GM19455 (cell line): Measurements from ENCODE around the gene TMED6.
"Not testable (repeated sequence)": the region's sequence is repeated elsewhere in the genome, so short reads cannot be mapped to it uniquely, and the experiment has no call there.

Experiments
- ATAC-seq: cut with Tn5 transposase; IDR thresholded peaks from one replicate; pipeline ENCODE4 v1.9.1; 2021; ENCODE audit not compliant: unreplicated experiment

TMED6 gene

DNA sequence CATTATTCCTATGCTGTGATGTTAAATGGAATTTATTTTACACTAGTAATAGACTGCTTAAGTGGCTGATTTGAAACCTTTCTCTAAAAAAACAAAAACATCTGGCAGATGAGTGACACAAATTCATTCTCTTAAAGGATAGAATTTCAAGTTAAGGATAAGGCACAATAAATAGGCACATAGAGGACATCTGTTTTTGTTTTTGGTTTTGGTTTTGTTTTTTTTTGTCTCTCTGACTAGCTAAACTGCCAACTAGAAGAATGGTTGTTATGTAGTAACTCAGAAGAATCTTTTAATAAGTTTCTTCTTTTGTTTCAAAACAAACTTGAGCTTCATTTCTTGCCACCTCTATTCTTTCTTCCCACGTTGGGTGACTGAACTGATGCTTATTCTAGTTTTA, 45.6 kb downstream of the TMED6 start:
- no peak for ATAC-seq

DNA sequence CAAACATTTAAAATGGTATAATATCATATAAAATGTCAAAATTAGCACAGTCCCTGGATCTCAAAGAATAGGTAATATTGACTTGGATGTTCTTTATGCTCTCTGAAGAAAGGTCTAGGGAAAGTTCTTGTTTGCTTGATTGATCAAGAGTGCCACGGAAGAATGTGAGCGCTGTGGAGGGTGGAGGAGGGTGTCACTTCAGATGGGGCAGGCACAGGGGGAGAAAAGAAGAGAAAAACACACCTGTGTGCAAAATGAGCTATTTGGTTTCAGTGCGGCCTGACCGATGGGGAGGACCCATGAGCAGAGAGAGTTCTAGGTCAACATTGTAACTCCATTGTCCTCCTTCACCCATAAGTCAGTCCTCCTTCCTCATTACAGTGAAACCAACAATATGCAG, 49.3 kb downstream of the TMED6 start:
- no peak for ATAC-seq

GRCh38 chr16:69301861-69302260, 49.7 kb downstream of the TMED6 start:
- ATAC-seq = no peak

DNA sequence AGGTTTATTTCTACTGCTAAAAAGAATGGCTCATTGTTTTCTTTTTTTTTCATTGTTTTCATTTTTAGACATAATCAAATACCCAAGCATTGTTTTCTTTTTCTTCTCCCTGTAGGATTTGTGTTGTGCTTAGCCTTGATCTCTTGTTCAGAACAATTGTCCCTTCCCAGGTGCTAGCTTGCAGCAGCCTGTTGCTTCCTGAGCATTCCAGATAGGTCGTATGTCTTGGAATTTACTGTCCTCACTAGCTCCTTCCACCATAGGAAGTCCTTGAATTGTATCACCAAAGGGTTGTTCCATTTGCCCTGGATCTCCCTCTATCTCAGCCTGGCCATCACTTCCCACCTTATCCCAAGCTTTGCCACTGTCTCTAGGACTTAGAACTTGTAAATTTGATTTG, 50.4 kb downstream of the TMED6 start:
- no peak for ATAC-seq

- no peak for ATAC-seq
Observed at GRCh38 chr16:69298261-69298660, 53.3 kb downstream of the TMED6 start.

DNA sequence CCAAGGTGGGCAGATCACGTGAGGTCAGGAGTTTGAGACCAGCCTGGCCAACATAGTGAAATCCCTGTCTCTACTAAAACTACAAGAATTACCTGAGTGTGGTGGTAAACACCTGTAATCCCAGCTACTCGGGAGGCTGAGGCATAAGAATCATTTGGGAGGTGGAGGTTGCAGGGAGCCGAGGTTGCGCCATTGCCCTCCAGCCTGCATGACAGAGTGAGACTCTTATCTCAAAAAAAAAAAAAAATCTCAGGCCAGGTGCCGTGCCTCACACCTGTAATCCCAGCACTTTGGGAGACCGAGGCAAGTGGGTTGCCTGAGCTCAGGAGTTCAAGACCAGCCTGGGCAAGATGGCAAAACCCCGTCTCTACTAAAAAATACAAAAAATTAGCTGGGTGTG, 54.8 kb downstream of the TMED6 start:
- ATAC-seq = not testable (repeated sequence)

DNA sequence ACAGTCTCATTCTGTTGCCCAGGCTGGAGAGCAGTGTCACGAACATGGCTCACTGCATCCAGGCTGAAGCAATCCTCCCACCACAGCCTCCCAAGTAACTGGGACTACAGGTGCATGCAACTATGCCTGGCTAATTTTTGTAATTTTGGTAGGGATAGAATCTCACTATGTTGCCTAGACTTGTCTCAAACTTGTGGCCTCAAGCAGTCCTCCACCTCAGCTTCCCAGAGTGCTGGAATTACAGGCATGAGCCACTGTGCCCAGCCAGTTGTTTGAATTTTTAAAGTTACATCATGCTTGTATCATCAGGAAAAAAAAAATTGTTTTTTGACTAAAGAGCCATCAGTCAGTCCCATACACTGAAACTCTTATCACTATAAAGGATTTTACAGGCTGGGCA, 57.5 kb downstream of the TMED6 start:
- no peak for ATAC-seq

DNA sequence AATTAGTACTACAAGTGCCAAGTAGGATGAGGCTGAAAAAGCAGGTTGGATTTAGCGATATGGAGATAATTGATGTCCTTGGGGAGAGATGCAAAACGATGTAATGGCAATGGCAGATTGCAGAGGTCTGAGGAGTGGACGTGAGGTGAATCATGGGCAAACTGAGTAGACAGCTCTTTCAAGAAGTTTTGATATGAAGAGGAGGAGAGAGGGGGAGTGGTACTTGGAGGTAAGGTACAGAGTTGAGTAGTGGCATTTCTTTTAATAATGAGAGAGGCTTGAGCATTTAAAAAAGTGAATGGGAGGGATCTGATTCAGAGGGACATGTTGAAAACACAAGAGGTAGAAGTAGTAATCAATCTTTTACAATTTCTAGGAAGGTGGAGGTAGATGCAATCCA, 58.2 kb downstream of the TMED6 start:
- no peak for ATAC-seq
